ENCODE data around the gene ARRB1.

GRCh38 chr11:75239531-75240290, 111.8 kb downstream of the ARRB1 start:
- TF ChIP-seq RAD21 (IDR thresholded peaks at IDR 0.05; ENCODE audit: low read length) (no peak), CTCF (IDR thresholded peaks at IDR 0.05) (no peak)

Measured in SK-N-SH (cell line).